Measurements from ENCODE around the gene AGAP3.

DNA sequence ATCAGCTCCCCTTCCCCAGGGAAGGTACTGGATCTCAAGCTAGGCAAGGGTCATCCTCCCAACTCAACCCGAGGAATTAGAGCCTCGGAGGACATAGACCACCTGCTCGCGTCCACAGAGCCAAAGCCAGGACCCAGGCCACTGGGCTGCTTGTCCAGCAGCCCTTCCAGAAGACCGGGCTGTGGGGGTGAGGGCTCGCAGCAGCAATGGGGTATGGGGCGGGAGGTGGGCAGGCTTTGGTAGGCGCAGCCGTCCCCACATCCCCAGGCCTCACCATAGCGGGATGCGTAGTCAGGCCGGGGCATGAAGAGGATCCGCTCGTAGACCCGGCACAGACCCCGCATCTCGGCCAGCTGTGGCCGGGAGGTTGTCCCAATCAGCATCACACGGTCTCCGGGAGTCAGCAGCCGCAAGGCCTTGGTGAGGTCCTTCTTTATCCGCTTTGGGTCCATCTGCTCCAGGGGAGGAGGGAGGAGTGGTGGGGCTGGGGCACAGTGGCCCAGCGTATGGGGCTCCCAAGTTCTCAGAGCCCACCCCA lies 105.8 kb downstream of the AGAP3 start:
- TF ChIP-seq, protein P1, sequence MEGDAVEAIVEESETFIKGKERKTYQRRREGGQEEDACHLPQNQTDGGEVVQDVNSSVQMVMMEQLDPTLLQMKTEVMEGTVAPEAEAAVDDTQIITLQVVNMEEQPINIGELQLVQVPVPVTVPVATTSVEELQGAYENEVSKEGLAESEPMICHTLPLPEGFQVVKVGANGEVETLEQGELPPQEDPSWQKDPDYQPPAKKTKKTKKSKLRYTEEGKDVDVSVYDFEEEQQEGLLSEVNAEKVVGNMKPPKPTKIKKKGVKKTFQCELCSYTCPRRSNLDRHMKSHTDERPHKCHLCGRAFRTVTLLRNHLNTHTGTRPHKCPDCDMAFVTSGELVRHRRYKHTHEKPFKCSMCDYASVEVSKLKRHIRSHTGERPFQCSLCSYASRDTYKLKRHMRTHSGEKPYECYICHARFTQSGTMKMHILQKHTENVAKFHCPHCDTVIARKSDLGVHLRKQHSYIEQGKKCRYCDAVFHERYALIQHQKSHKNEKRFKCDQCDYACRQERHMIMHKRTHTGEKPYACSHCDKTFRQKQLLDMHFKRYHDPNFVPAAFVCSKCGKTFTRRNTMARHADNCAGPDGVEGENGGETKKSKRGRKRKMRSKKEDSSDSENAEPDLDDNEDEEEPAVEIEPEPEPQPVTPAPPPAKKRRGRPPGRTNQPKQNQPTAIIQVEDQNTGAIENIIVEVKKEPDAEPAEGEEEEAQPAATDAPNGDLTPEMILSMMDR (IDR thresholded peaks at IDR 0.05), result no peak
- TF ChIP-seq POLR2A (IDR thresholded peaks at IDR 0.05), result no peak

All from esophagus squamous epithelium (tissue), 4 donors.